ENCODE measurements around the gene FKBP5.

Gene FKBP5

GRCh38 chr6:35651244-35651643 lies 37.5 kb downstream of the FKBP5 start:
- DNase-seq = no peak

GRCh38 chr6:35650015-35650414 lies 38.7 kb downstream of the FKBP5 start:
- no peak for DNase-seq

- DNase-seq = no peak
These were observed 40.5 kb downstream of the FKBP5 start for GRCh38 chr6:35648203-35648602.

- no peak for DNase-seq
These were observed 41.3 kb downstream of the FKBP5 start for GRCh38 chr6:35647400-35647799.

- no peak for DNase-seq
These were observed 45.6 kb downstream of the FKBP5 start for GRCh38 chr6:35643162-35643535.

- no peak for DNase-seq
These were observed 46.1 kb downstream of the FKBP5 start for GRCh38 chr6:35642471-35643161.

GRCh38 chr6:35640017-35640664 lies 48.6 kb downstream of the FKBP5 start:
- DNase-seq = no peak

GRCh38 chr6:35638679-35639078 lies 50.0 kb downstream of the FKBP5 start:
- DNase-seq = no peak

- DNase-seq = no peak
These were observed 50.8 kb downstream of the FKBP5 start for GRCh38 chr6:35637911-35638310.

GRCh38 chr6:35635601-35636597 lies 52.8 kb downstream of the FKBP5 start:
- DNase-seq = no peak

- DNase-seq = no peak
These were observed 54.4 kb downstream of the FKBP5 start for GRCh38 chr6:35634316-35634715.

- no peak for DNase-seq
These were observed 55.1 kb downstream of the FKBP5 start for GRCh38 chr6:35633579-35634089.

GRCh38 chr6:35629876-35630378 lies 58.8 kb downstream of the FKBP5 start:
- DNase-seq = no peak

- no peak for DNase-seq
These were observed 62.3 kb downstream of the FKBP5 start for GRCh38 chr6:35626401-35626800.

GRCh38 chr6:35624341-35625070 lies 64.2 kb downstream of the FKBP5 start:
- DNase-seq = no peak

GRCh38 chr6:35622283-35622682 lies 66.4 kb downstream of the FKBP5 start:
- no peak for DNase-seq

- DNase-seq = no peak
These were observed 68.0 kb downstream of the FKBP5 start for GRCh38 chr6:35620706-35621105.

- no peak for DNase-seq
These were observed 75.0 kb downstream of the FKBP5 start for GRCh38 chr6:35613762-35614161.

- DNase-seq = no peak
These were observed 77.5 kb downstream of the FKBP5 start for GRCh38 chr6:35611240-35611639.

- no peak for DNase-seq
These were observed 77.9 kb downstream of the FKBP5 start for GRCh38 chr6:35610830-35611229.

GRCh38 chr6:35609588-35609987 lies 79.1 kb downstream of the FKBP5 start:
- no peak for DNase-seq

GRCh38 chr6:35607517-35608233 lies 81.0 kb downstream of the FKBP5 start:
- DNase-seq = no peak
